Testis (tissue), 3 donors: ENCODE results near the gene GBF1. TPM values are rescaled to one million over a fixed set of nuclear protein-coding genes. Genes with fewer than 3 reads are reported as not detected.
"Not testable (repeated sequence)": the region's sequence is repeated elsewhere in the genome, so short reads cannot be mapped to it uniquely, and the experiment has no call there.

Experiments used
- DNase-seq: peaks from one replicate; pipeline ENCODE4 v3.0.0-alpha.2; 2019
- H3K27ac ChIP-seq, 2 donors: fragments of 200-600 bp; sonication (generic); one replicate each; pipeline ENCODE4 v1.5.1; 2019
- H3K27me3 ChIP-seq: fragments of 200-600 bp; sonication (generic); one replicate; pipeline ENCODE4 v1.5.1; 2019
- H3K36me3 ChIP-seq: fragments of 200-600 bp; sonication (generic); one replicate; pipeline ENCODE4 v1.5.1; 2017; ENCODE audit warnings: low read depth; ENCODE audit errors: missing control alignments
- H3K4me1 ChIP-seq: fragments of 200-600 bp; sonication (generic); one replicate; pipeline ENCODE4 v1.5.1; 2019
- H3K4me3 ChIP-seq, 2 donors: fragments of 200-600 bp; sonication (generic); one replicate each; pipeline ENCODE4 v1.5.1; 2017 to 2019
- H3K9me3 ChIP-seq: fragments of 200-600 bp; sonication (generic); one replicate; pipeline ENCODE4 v1.5.1; 2017
- POLR2A ChIP-seq: fragments of 450-650 bp; IDR thresholded peaks from one replicate; pipeline ENCODE4 v1.6.1; 2017; ENCODE audit warnings: antibody characterized with exemption, mild to moderate bottlenecking, moderate library complexity
- WGBS, 2 donors: methylation state at CpG; one replicate each; pipeline ENCODE4 v1.1.5; 2018; 5-methylcytosine and 5-hydroxymethylcytosine counted together
- intact Hi-C: fragments of 100-400 bp; cut with DNase I; formaldehyde crosslinking; loops from one replicate; pipeline ENCODE4 v1.15.1; 2023; ENCODE audit warnings: low total_unique reads
- polyA plus RNA-seq: library from polyadenylated mRNA; stranded (reverse); fragments of 350-450 nt; fragmentation: Illumina TruSeq; extraction: RNeasy Lipid Tissue Mini Kit (QIAGEN cat#74804); gene quantifications from one replicate; pipeline ENCODE4 v1.2.3, GENCODE V29; 2014; ENCODE audit warnings: low read depth, low replicate concordance; ENCODE audit not compliant: insufficient read depth
- total RNA-seq, 2 donors: library from RNA; depleted of rRNA; stranded (reverse); fragments of >200 nt; gene quantifications; one replicate each; pipeline ENCODE4 v1.2.3, GENCODE V29; 2016
- TF ChIP-seq, protein P1 (sequence below), 3 experiments: fragments of 450-650 bp in 2 of 3; fragments of 200-600 bp in 1 of 3; sonication (generic) in 1 of 3; IDR thresholded peaks; one replicate each; pipeline ENCODE4 v1.5.1; 2016 to 2019; ENCODE audit warnings: antibody characterized with exemption in 3 of 3, mild to moderate bottlenecking in 2 of 3, moderate library complexity in 1 of 3

Gene GBF1
- total and polyA plus RNA-seq, 3 donors from 2014 or later: 58.2 to 76.4 (median 72.1) TPM

DNA sequence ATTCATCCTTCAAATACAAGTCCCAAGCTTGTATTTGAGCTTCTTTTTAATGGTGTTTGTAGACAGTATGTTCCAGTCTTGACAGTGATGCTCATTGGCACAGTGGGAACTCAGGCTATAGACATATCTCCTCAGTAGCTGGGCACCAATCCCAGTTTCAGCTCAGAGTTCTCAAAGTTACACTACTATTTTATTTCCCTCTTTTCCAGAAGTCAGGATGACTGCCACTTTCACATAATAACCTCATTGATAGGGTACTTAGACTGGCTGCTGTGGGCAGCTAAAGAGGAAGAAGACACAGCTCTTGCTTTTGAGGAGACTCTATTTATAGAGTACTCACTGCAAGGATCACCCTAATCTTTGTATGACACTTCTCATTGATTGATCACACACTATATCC lies 2.4 kb downstream of the GBF1 start:
- H3K27ac ChIP-seq: no peak overlapping the region
- intact Hi-C loops: no loop called here
- peaks cover 31% of the 10 kb centered on the region for H3K4me1 ChIP-seq
- H3K4me3 ChIP-seq: no peak overlapping the region
- no peaks in the 10 kb centered on the region for H3K36me3 ChIP-seq
- no peak for TF ChIP-seq POLR2A
- TF ChIP-seq, protein P1, sequence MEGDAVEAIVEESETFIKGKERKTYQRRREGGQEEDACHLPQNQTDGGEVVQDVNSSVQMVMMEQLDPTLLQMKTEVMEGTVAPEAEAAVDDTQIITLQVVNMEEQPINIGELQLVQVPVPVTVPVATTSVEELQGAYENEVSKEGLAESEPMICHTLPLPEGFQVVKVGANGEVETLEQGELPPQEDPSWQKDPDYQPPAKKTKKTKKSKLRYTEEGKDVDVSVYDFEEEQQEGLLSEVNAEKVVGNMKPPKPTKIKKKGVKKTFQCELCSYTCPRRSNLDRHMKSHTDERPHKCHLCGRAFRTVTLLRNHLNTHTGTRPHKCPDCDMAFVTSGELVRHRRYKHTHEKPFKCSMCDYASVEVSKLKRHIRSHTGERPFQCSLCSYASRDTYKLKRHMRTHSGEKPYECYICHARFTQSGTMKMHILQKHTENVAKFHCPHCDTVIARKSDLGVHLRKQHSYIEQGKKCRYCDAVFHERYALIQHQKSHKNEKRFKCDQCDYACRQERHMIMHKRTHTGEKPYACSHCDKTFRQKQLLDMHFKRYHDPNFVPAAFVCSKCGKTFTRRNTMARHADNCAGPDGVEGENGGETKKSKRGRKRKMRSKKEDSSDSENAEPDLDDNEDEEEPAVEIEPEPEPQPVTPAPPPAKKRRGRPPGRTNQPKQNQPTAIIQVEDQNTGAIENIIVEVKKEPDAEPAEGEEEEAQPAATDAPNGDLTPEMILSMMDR (IDR thresholded peaks at IDR 0.05): no peak
- H3K9me3 ChIP-seq: no peaks in the 10 kb centered on the region
- H3K27me3 ChIP-seq: no peaks in the 10 kb centered on the region
- no peak for DNase-seq

DNA sequence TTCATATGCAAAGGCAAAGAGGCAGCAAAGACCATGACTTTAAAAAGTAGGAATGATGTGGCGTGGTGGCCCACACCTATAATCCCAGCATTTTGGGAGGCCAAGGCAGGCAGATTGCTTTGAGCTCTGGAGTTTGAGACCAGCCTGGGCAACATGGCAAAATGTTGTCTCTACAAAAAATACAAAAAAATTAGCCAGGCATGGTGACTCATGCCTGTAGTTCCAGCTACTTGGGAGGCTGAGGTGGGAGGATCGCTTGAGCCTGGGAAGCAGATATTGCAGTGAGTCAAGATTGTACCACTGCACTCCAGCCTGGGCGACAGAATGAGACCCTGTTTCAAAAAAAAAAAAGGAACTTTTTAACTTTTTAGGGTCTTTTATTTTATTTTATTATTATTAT lies 7.2 kb downstream of the GBF1 start:
- intact Hi-C loops, H3K4me3 ChIP-seq, H3K9me3 ChIP-seq, H3K27me3 ChIP-seq, H3K36me3 ChIP-seq, H3K27ac ChIP-seq, DNase-seq, H3K4me1 ChIP-seq: not testable (repeated sequence)
- 88 to 89% methylated on average over 3 of the region's 3 CpGs for WGBS, 2 donors

DNA sequence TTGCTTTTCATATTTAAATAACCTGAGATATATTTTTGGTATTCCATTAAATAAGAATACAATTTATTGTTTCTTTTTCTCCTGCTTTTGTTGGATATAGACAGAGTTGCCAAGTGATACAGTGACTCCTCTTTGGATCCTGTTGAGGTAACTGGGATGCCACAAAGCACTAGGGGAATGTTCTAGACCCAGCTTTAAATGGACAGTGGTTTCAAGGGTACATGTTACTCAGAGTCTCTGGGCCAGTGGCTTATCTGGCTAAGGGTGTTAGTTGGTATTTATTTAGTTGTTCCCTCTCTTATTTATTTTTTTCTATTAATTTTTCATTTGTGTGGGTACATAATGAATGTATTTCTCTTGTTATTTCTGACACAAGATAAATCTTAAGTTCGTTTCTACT lies 9.1 kb downstream of the GBF1 start:
- TF ChIP-seq POLR2A: no peak
- TF ChIP-seq, protein P1 (IDR thresholded peaks at IDR 0.05): no peak
- Histone ChIP-seq H3K4me3 (no peak overlapping the region), H3K36me3 (no peaks in the 10 kb centered on the region), H3K9me3 (no peaks in the 10 kb centered on the region), H3K27me3 (no peaks in the 10 kb centered on the region), H3K4me1 (no peaks in the 10 kb centered on the region), H3K27ac (no peak overlapping the region)
- 72 to 74% methylated on average over 1 of the region's 1 CpG for whole genome bisulfite sequencing, 2 donors
- no peak for DNase-seq
- intact Hi-C loops: no loop called here

DNA sequence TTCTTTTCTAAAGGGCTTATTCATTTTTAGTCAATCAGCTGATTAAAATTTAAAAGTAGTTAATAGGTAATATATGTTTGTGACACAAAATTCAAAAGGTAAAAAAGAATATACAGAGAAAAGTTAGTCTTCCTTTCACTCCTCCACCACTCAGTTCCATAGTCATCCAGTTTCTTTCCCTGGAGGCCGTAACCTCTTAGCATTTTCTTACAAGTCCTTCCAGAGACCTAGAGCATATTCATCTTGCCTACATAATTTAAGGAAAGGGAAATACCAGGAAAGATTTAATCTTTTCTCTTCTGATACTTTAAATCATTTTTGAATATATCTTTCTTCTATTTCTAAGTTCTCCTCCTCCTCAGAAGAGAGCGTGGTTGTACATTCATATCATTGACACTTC lies 10.1 kb downstream of the GBF1 start:
- Histone ChIP-seq H3K9me3 (no peaks in the 10 kb centered on the region), H3K4me3 (no peak overlapping the region), H3K27ac (no peak overlapping the region), H3K27me3 (no peaks in the 10 kb centered on the region), H3K36me3 (no peaks in the 10 kb centered on the region), H3K4me1 (no peaks in the 10 kb centered on the region)
- WGBS, 2 donors: 74 to 80% methylated on average over 2 of the region's 2 CpGs
- intact Hi-C loops: no loop called here
- TF ChIP-seq, protein P1 (IDR thresholded peaks at IDR 0.05): no peak
- no peak for TF ChIP-seq POLR2A
- no peak for DNase-seq

DNA sequence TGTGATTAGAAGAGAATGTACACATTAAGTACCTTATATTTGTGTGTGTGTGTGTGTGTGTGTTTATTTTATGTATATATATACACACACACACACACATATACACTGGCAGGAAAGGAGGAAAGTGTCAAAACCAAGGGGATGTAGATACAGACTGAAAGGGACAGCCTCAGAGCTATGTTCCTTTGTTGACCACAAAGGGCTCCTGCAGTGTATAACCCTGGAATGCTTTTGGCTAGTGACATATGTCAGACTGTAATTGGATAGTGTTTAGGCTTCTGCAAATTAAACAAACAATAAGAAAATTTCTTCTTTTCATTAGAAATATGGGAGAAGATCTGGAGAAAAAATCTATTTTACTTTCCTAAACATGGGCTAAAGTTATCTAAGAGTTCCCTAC lies 15.9 kb downstream of the GBF1 start:
- intact Hi-C loops: no loop called here
- H3K36me3 ChIP-seq: no peaks in the 10 kb centered on the region
- DNase-seq: no peak

More for the DNA sequence above, 15.9 kb downstream of the GBF1 start:
- TF ChIP-seq, protein P1 (IDR thresholded peaks at IDR 0.05): no peak
- TF ChIP-seq POLR2A: no peak
- Histone ChIP-seq H3K27ac (no peak overlapping the region), H3K27me3 (no peaks in the 10 kb centered on the region), H3K4me3 (no peak overlapping the region), H3K4me1 (peaks cover 13% of the 10 kb centered on the region), H3K9me3 (no peaks in the 10 kb centered on the region)
